Activated T-helper 17 cell treated with anti-CD3 and anti-CD28 coated beads, Interleukin-2, amount 50 U/mL, for 72 hours (primary cell): ENCODE data around the gene CERS2. TPM values are rescaled to one million over a fixed set of nuclear protein-coding genes. Genes with fewer than 3 reads are reported as not detected.
A peak's percentile ranks its signal among the peaks of the same experiment; 100 is the strongest.

Source experiments
- ATAC-seq: fragments of 150-1000 bp; cut with Tn5 transposase; replicated peaks from 2 replicates; pipeline ENCODE4 v1.10.0; 2021; ENCODE audit warnings: mild to moderate bottlenecking, moderate library complexity
- H3K27ac Mint-ChIP-seq: one replicate; pipeline ENCODE4 v1.8.0; 2022; ENCODE audit warnings: mixed read lengths
- H3K27me3 Mint-ChIP-seq: one replicate; pipeline ENCODE4 v1.8.0; 2022; ENCODE audit warnings: mixed read lengths
- H3K36me3 Mint-ChIP-seq: one replicate; pipeline ENCODE4 v1.8.0; 2022; ENCODE audit warnings: low read depth, mild to moderate bottlenecking, mixed read lengths
- H3K4me1 Mint-ChIP-seq: one replicate; pipeline ENCODE4 v1.8.0; 2022; ENCODE audit warnings: mixed read lengths
- H3K4me3 Mint-ChIP-seq: one replicate; pipeline ENCODE4 v1.8.0; 2022; ENCODE audit warnings: mild to moderate bottlenecking, mixed read lengths
- H3K9me3 Mint-ChIP-seq: one replicate; pipeline ENCODE4 v1.8.0; 2022; ENCODE audit warnings: mixed read lengths
- total RNA-seq, 2 donors: library from RNA; stranded (reverse); gene quantifications; one replicate each; pipeline ENCODE4 v1.2.3, GENCODE V29; 2022

CERS2 gene
- total RNA-seq, 2 donors from 2014 or later, result 114 to 212 TPM

GRCh38 chr1:151002611-151003010, 28.0 kb upstream of the CERS2 start:
- ATAC-seq, result no peak
- Mint-ChIP-seq H3K27ac (peak overlapping the region; percentile 95), H3K27me3 (no peaks in the 10 kb centered on the region), H3K4me3 (peak overlapping the region; percentile 93), H3K36me3 (peaks cover 19% of the 10 kb centered on the region), H3K4me1 (peaks cover 18% of the 10 kb centered on the region), H3K9me3 (no peaks in the 10 kb centered on the region)

- no peaks in the 10 kb centered on the region for H3K9me3 Mint-ChIP-seq
- H3K4me1 Mint-ChIP-seq, result peaks cover 14% of the 10 kb centered on the region
- no peaks in the 10 kb centered on the region for H3K27me3 Mint-ChIP-seq
- ATAC-seq, result no peak
- peak overlapping the region; percentile 93 for H3K4me3 Mint-ChIP-seq
- peaks cover 24% of the 10 kb centered on the region for H3K36me3 Mint-ChIP-seq
- H3K27ac Mint-ChIP-seq, result peak overlapping the region; percentile 95
These were observed 27.4 kb upstream of the CERS2 start for GRCh38 chr1:151002051-151002450.

GRCh38 chr1:151001602-151002001, 27.0 kb upstream of the CERS2 start:
- Mint-ChIP-seq H3K4me3 (peak overlapping the region; percentile 93), H3K27ac (peak overlapping the region; percentile 95), H3K9me3 (no peaks in the 10 kb centered on the region), H3K4me1 (peaks cover 14% of the 10 kb centered on the region), H3K36me3 (peaks cover 29% of the 10 kb centered on the region), H3K27me3 (no peaks in the 10 kb centered on the region)
- ATAC-seq, result no peak

GRCh38 chr1:151000408-151000807, 25.8 kb upstream of the CERS2 start:
- no peaks in the 10 kb centered on the region for H3K27me3 Mint-ChIP-seq
- peaks cover 14% of the 10 kb centered on the region for H3K4me1 Mint-ChIP-seq
- H3K4me3 Mint-ChIP-seq, result no peak overlapping the region
- no peak for ATAC-seq
- H3K9me3 Mint-ChIP-seq, result no peaks in the 10 kb centered on the region
- peak overlapping the region; percentile 7 for H3K27ac Mint-ChIP-seq
- H3K36me3 Mint-ChIP-seq, result peaks cover 30% of the 10 kb centered on the region

GRCh38 chr1:150999926-151000325, 25.3 kb upstream of the CERS2 start:
- H3K27ac Mint-ChIP-seq, result no peak overlapping the region
- no peaks in the 10 kb centered on the region for H3K9me3 Mint-ChIP-seq
- H3K27me3 Mint-ChIP-seq, result no peaks in the 10 kb centered on the region
- H3K4me1 Mint-ChIP-seq, result peaks cover 14% of the 10 kb centered on the region
- H3K36me3 Mint-ChIP-seq, result peaks cover 30% of the 10 kb centered on the region
- no peak for ATAC-seq
- H3K4me3 Mint-ChIP-seq, result no peak overlapping the region

GRCh38 chr1:150999051-150999674, 24.5 kb upstream of the CERS2 start:
- no peaks in the 10 kb centered on the region for H3K9me3 Mint-ChIP-seq
- ATAC-seq, result peak; percentile 78
- no peak overlapping the region for H3K4me3 Mint-ChIP-seq
- no peak overlapping the region for H3K27ac Mint-ChIP-seq
- peaks cover 30% of the 10 kb centered on the region for H3K36me3 Mint-ChIP-seq
- no peaks in the 10 kb centered on the region for H3K27me3 Mint-ChIP-seq
- peaks cover 14% of the 10 kb centered on the region for H3K4me1 Mint-ChIP-seq

GRCh38 chr1:150997949-150998348, 23.3 kb upstream of the CERS2 start:
- H3K4me3 Mint-ChIP-seq, result no peak overlapping the region

GRCh38 chr1:150997126-150997872, 22.7 kb upstream of the CERS2 start:
- Mint-ChIP-seq H3K27me3 (no peaks in the 10 kb centered on the region), H3K27ac (no peak overlapping the region), H3K36me3 (peaks cover 30% of the 10 kb centered on the region), H3K9me3 (no peaks in the 10 kb centered on the region), H3K4me1 (peaks cover 6% of the 10 kb centered on the region), H3K4me3 (no peak overlapping the region)
- no peak for ATAC-seq

More at GRCh38 chr1:150997949-150998348, 23.3 kb upstream of the CERS2 start:
- Mint-ChIP-seq H3K4me1 (peaks cover 12% of the 10 kb centered on the region), H3K36me3 (peaks cover 30% of the 10 kb centered on the region), H3K9me3 (no peaks in the 10 kb centered on the region), H3K27ac (no peak overlapping the region), H3K27me3 (no peaks in the 10 kb centered on the region)
- ATAC-seq, result no peak

GRCh38 chr1:150995896-150996295, 21.3 kb upstream of the CERS2 start:
- no peaks in the 10 kb centered on the region for H3K9me3 Mint-ChIP-seq
- H3K4me1 Mint-ChIP-seq, result no peaks in the 10 kb centered on the region
- H3K27ac Mint-ChIP-seq, result peak overlapping the region; percentile 32
- H3K27me3 Mint-ChIP-seq, result no peaks in the 10 kb centered on the region
- H3K4me3 Mint-ChIP-seq, result no peak overlapping the region
- H3K36me3 Mint-ChIP-seq, result peaks cover 19% of the 10 kb centered on the region
- peak; percentile 38 for ATAC-seq

- Mint-ChIP-seq H3K9me3 (no peaks in the 10 kb centered on the region), H3K4me1 (no peaks in the 10 kb centered on the region), H3K27ac (peak overlapping the region; percentile 32), H3K4me3 (no peak overlapping the region), H3K27me3 (no peaks in the 10 kb centered on the region), H3K36me3 (peaks cover 14% of the 10 kb centered on the region)
- no peak for ATAC-seq
These were observed 20.8 kb upstream of the CERS2 start for GRCh38 chr1:150995460-150995859.

- peaks cover 11% of the 10 kb centered on the region for H3K36me3 Mint-ChIP-seq
- ATAC-seq, result no peak
- no peaks in the 10 kb centered on the region for H3K27me3 Mint-ChIP-seq
- no peaks in the 10 kb centered on the region for H3K4me1 Mint-ChIP-seq
- H3K9me3 Mint-ChIP-seq, result no peaks in the 10 kb centered on the region
- H3K27ac Mint-ChIP-seq, result no peak overlapping the region
- H3K4me3 Mint-ChIP-seq, result no peak overlapping the region
These were observed 19.6 kb upstream of the CERS2 start for GRCh38 chr1:150994248-150994647.

GRCh38 chr1:150992626-150993025, 18.0 kb upstream of the CERS2 start:
- Mint-ChIP-seq H3K27me3 (no peaks in the 10 kb centered on the region), H3K4me1 (no peaks in the 10 kb centered on the region), H3K36me3 (peaks cover 11% of the 10 kb centered on the region), H3K9me3 (no peaks in the 10 kb centered on the region), H3K4me3 (no peak overlapping the region), H3K27ac (no peak overlapping the region)
- no peak for ATAC-seq

GRCh38 chr1:150987924-150988323, 13.3 kb upstream of the CERS2 start:
- no peak for ATAC-seq
- Mint-ChIP-seq H3K4me1 (no peaks in the 10 kb centered on the region), H3K36me3 (no peaks in the 10 kb centered on the region), H3K4me3 (no peak overlapping the region), H3K27ac (no peak overlapping the region), H3K27me3 (no peaks in the 10 kb centered on the region), H3K9me3 (no peaks in the 10 kb centered on the region)

- no peaks in the 10 kb centered on the region for H3K27me3 Mint-ChIP-seq
- H3K4me3 Mint-ChIP-seq, result no peak overlapping the region
- ATAC-seq, result no peak
- no peaks in the 10 kb centered on the region for H3K9me3 Mint-ChIP-seq
- no peaks in the 10 kb centered on the region for H3K4me1 Mint-ChIP-seq
- H3K36me3 Mint-ChIP-seq, result no peaks in the 10 kb centered on the region
- peak overlapping the region; percentile 3 for H3K27ac Mint-ChIP-seq
These were observed 10.7 kb upstream of the CERS2 start for GRCh38 chr1:150985179-150985825.
